Stimulated activated naive CD8-positive, alpha-beta T cell treated with anti-CD3 and anti-CD28 coated beads, Interleukin-15, Interleukin-2, amounts not matched to agents 100 ng/mL and 50 ng/mL, for 24 hours (primary cell): ENCODE data around the gene ERAL1.
A peak's percentile ranks its signal among the peaks of the same experiment; 100 is the strongest.
"Not testable (repeated sequence)": the region's sequence is repeated elsewhere in the genome, so short reads cannot be mapped to it uniquely, and the experiment has no call there.

Source experiments
- H3K27ac Mint-ChIP-seq: one replicate; pipeline ENCODE4 v1.8.0; 2021; ENCODE audit warnings: mild to moderate bottlenecking, mixed read lengths
- H3K27me3 Mint-ChIP-seq: one replicate; pipeline ENCODE4 v1.8.0; 2021; ENCODE audit warnings: mixed read lengths
- H3K36me3 Mint-ChIP-seq: one replicate; pipeline ENCODE4 v1.8.0; 2021; ENCODE audit warnings: low read depth, mixed read lengths
- H3K4me1 Mint-ChIP-seq: one replicate; pipeline ENCODE4 v1.8.0; 2021; ENCODE audit warnings: low read depth, mixed read lengths
- H3K4me3 Mint-ChIP-seq: one replicate; pipeline ENCODE4 v1.8.0; 2021; ENCODE audit warnings: mild to moderate bottlenecking, mixed read lengths
- H3K9me3 Mint-ChIP-seq: one replicate; pipeline ENCODE4 v1.8.0; 2021; ENCODE audit warnings: mixed read lengths

Gene ERAL1

GRCh38 chr17:28854457-28855335 lies at the start of gene ERAL1:
Gene ERAL1, plus strand, starts transcription at chr17:28855016. Its CDS starts 19 bp downstream, at chr17:28855035.
- peak within 1 kb of the TSS; percentile 94 for H3K27ac Mint-ChIP-seq
- H3K4me1 Mint-ChIP-seq, result peaks cover 31% of the 10 kb centered on the region

GRCh38 chr17:28807925-28808634 lies 46.7 kb upstream of the ERAL1 start:
- Mint-ChIP-seq H3K36me3 (peaks cover 24% of the 10 kb centered on the region), H3K27me3 (no peaks in the 10 kb centered on the region), H3K4me1 (peaks cover 56% of the 10 kb centered on the region), H3K27ac (peak overlapping the region; percentile 1), H3K9me3 (no peaks in the 10 kb centered on the region), H3K4me3 (no peak overlapping the region)

More at GRCh38 chr17:28854457-28855335, at the start of gene ERAL1:
- H3K9me3 Mint-ChIP-seq, result no peaks in the 10 kb centered on the region
- H3K4me3 Mint-ChIP-seq, result peak within 1 kb of the TSS; percentile 88
- H3K27me3 Mint-ChIP-seq, result no peaks in the 10 kb centered on the region
- H3K36me3 Mint-ChIP-seq, result peaks cover 21% of the 10 kb centered on the region

- H3K36me3 Mint-ChIP-seq, result peaks cover 19% of the 10 kb centered on the region
- H3K27ac Mint-ChIP-seq, result peak overlapping the region; percentile 80
- H3K27me3 Mint-ChIP-seq, result no peaks in the 10 kb centered on the region
- peak overlapping the region; percentile 88 for H3K4me3 Mint-ChIP-seq
- peaks cover 57% of the 10 kb centered on the region for H3K4me1 Mint-ChIP-seq
- no peaks in the 10 kb centered on the region for H3K9me3 Mint-ChIP-seq
Measured at GRCh38 chr17:28810437-28810836, 44.4 kb upstream of the ERAL1 start.

GRCh38 chr17:28811651-28812090 lies 43.1 kb upstream of the ERAL1 start:
- H3K27me3 Mint-ChIP-seq, result no peaks in the 10 kb centered on the region
- H3K36me3 Mint-ChIP-seq, result peaks cover 10% of the 10 kb centered on the region
- peak overlapping the region; percentile 86 for H3K27ac Mint-ChIP-seq
- H3K9me3 Mint-ChIP-seq, result no peaks in the 10 kb centered on the region
- peaks cover 49% of the 10 kb centered on the region for H3K4me1 Mint-ChIP-seq
- peak overlapping the region; percentile 88 for H3K4me3 Mint-ChIP-seq

GRCh38 chr17:28812091-28812747 lies 42.6 kb upstream of the ERAL1 start:
- peak overlapping the region; percentile 88 for H3K4me3 Mint-ChIP-seq
- no peaks in the 10 kb centered on the region for H3K9me3 Mint-ChIP-seq
- peaks cover 10% of the 10 kb centered on the region for H3K36me3 Mint-ChIP-seq
- peaks cover 49% of the 10 kb centered on the region for H3K4me1 Mint-ChIP-seq
- H3K27me3 Mint-ChIP-seq, result no peaks in the 10 kb centered on the region
- H3K27ac Mint-ChIP-seq, result peak overlapping the region; percentile 93

GRCh38 chr17:28812748-28813377 lies 42.0 kb upstream of the ERAL1 start:
- Mint-ChIP-seq H3K9me3 (no peaks in the 10 kb centered on the region), H3K36me3 (peaks cover 7% of the 10 kb centered on the region), H3K27ac (peak overlapping the region; percentile 93), H3K4me3 (peak overlapping the region; percentile 88), H3K27me3 (no peaks in the 10 kb centered on the region), H3K4me1 (peaks cover 45% of the 10 kb centered on the region)

GRCh38 chr17:28816540-28816939 lies 38.3 kb upstream of the ERAL1 start:
- H3K27ac Mint-ChIP-seq, result no peak overlapping the region
- H3K36me3 Mint-ChIP-seq, result peaks cover 4% of the 10 kb centered on the region
- peaks cover 12% of the 10 kb centered on the region for H3K4me1 Mint-ChIP-seq
- H3K9me3 Mint-ChIP-seq, result no peaks in the 10 kb centered on the region
- H3K27me3 Mint-ChIP-seq, result no peaks in the 10 kb centered on the region
- no peak overlapping the region for H3K4me3 Mint-ChIP-seq

GRCh38 chr17:28818819-28819221 lies 36.0 kb upstream of the ERAL1 start:
- Mint-ChIP-seq H3K27ac (peak overlapping the region; percentile 57), H3K4me1 (no peaks in the 10 kb centered on the region), H3K4me3 (no peak overlapping the region), H3K36me3 (peaks cover 12% of the 10 kb centered on the region), H3K9me3 (no peaks in the 10 kb centered on the region), H3K27me3 (no peaks in the 10 kb centered on the region)

- H3K9me3 Mint-ChIP-seq, result no peaks in the 10 kb centered on the region
Measured at GRCh38 chr17:28819582-28819981, 35.2 kb upstream of the ERAL1 start.

GRCh38 chr17:28827672-28828071 lies 27.1 kb upstream of the ERAL1 start:
- H3K27ac Mint-ChIP-seq, result no peak overlapping the region
- H3K36me3 Mint-ChIP-seq, result peaks cover 35% of the 10 kb centered on the region
- no peak overlapping the region for H3K4me3 Mint-ChIP-seq
- no peaks in the 10 kb centered on the region for H3K27me3 Mint-ChIP-seq
- H3K4me1 Mint-ChIP-seq, result no peaks in the 10 kb centered on the region
- no peaks in the 10 kb centered on the region for H3K9me3 Mint-ChIP-seq

More at GRCh38 chr17:28819582-28819981, 35.2 kb upstream of the ERAL1 start:
- no peaks in the 10 kb centered on the region for H3K27me3 Mint-ChIP-seq
- peaks cover 12% of the 10 kb centered on the region for H3K36me3 Mint-ChIP-seq
- no peaks in the 10 kb centered on the region for H3K4me1 Mint-ChIP-seq
- no peak overlapping the region for H3K27ac Mint-ChIP-seq
- no peak overlapping the region for H3K4me3 Mint-ChIP-seq

GRCh38 chr17:28828294-28829040 lies 26.3 kb upstream of the ERAL1 start:
- Mint-ChIP-seq H3K27ac (no peak overlapping the region), H3K9me3 (no peaks in the 10 kb centered on the region)

GRCh38 chr17:28834420-28834819 lies 20.4 kb upstream of the ERAL1 start:
- no peak overlapping the region for H3K4me3 Mint-ChIP-seq
- peaks cover 27% of the 10 kb centered on the region for H3K36me3 Mint-ChIP-seq
- H3K4me1 Mint-ChIP-seq, result peaks cover 15% of the 10 kb centered on the region
- H3K27me3 Mint-ChIP-seq, result no peaks in the 10 kb centered on the region
- no peaks in the 10 kb centered on the region for H3K9me3 Mint-ChIP-seq
- peak overlapping the region; percentile 24 for H3K27ac Mint-ChIP-seq

More at GRCh38 chr17:28828294-28829040, 26.3 kb upstream of the ERAL1 start:
- no peaks in the 10 kb centered on the region for H3K27me3 Mint-ChIP-seq
- H3K36me3 Mint-ChIP-seq, result peaks cover 29% of the 10 kb centered on the region
- H3K4me3 Mint-ChIP-seq, result no peak overlapping the region
- H3K4me1 Mint-ChIP-seq, result no peaks in the 10 kb centered on the region

GRCh38 chr17:28836541-28836940 lies 18.3 kb upstream of the ERAL1 start:
- not testable (repeated sequence) for H3K9me3 Mint-ChIP-seq, H3K27me3 Mint-ChIP-seq, H3K4me3 Mint-ChIP-seq, H3K27ac Mint-ChIP-seq
- Mint-ChIP-seq H3K36me3 (peaks cover 16% of the 10 kb centered on the region), H3K4me1 (peaks cover 28% of the 10 kb centered on the region)

- Mint-ChIP-seq H3K4me1 (peaks cover 38% of the 10 kb centered on the region), H3K36me3 (peaks cover 6% of the 10 kb centered on the region), H3K9me3 (no peaks in the 10 kb centered on the region), H3K27me3 (no peaks in the 10 kb centered on the region), H3K4me3 (no peak overlapping the region), H3K27ac (no peak overlapping the region)
Measured at GRCh38 chr17:28839221-28839620, 15.6 kb upstream of the ERAL1 start.
